ENCODE data around the gene CAMK1.
"Not testable (repeated sequence)": the region's sequence is repeated elsewhere in the genome, so short reads cannot be mapped to it uniquely, and the experiment has no call there.

CAMK1 gene

DNA sequence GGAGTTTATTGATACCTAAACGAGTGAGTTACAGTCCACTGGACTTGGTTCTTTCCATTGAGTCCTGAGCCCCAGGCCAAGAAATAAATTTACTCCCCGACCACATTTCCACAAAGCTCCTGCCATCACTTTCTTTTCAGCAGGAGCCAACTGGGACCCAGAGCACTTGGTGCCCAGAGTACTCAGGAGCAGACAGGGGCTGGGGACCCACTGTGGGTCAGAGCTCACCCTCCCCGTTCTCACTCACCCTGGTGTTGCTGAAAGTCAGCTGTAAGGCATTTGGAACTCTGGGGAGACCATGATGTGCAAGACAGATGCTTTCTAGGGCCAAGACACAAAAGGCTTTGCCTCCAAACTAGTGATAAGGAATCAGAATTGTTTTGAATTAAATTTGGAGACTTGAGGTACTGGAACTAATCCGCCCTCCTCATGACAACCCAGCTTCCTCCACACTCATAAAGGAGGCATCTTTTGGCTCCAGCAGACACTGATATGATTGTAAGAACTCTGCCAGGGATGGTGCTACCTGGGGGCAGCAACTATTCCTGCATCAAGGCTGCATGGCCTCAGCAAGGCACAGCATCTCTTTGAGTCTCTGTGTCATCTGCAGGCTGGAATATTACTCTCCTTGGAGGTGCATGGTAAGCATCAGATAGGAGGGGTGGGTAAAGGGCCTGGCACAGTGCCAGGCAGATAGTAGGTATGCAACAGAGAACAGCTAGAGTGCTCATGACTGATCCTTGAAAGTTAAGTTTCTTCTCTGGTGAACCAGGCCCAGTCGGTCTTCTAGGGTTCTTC lies 7.3 kb upstream of the CAMK1 start:
- no peak for DNase-seq (ENCODE audit: low read depth)

DNA sequence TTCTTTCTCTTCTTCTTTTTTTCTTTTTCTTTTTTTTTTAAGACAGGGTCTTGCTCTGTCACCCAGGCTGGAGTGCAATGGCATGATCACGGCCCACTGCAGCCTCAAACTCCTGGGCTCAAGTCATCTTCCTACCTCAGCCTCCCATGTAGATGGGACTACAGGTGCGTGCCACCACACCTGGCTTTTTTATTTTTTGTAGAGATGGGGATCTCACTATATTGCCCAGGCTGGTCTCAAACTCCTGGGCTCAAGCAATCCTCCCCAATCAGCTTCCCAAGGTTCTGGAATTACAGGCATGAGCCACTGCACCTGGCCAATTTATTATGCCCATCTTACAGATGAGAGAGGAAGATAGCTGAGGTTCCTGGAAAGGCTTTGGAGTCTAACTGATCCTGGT lies 1.3 kb upstream of the CAMK1 start:
- DNase-seq (ENCODE audit: low read depth) = not testable (repeated sequence)

- peak; percentile 74 for DNase-seq (ENCODE audit: low read depth)
These were observed 597 bp upstream of the CAMK1 start for GRCh38 chr3:9770276-9770812.

- no peak for DNase-seq (ENCODE audit: low read depth)
These were observed 735 bp downstream of the CAMK1 start for GRCh38 chr3:9769012-9769411.

DNA sequence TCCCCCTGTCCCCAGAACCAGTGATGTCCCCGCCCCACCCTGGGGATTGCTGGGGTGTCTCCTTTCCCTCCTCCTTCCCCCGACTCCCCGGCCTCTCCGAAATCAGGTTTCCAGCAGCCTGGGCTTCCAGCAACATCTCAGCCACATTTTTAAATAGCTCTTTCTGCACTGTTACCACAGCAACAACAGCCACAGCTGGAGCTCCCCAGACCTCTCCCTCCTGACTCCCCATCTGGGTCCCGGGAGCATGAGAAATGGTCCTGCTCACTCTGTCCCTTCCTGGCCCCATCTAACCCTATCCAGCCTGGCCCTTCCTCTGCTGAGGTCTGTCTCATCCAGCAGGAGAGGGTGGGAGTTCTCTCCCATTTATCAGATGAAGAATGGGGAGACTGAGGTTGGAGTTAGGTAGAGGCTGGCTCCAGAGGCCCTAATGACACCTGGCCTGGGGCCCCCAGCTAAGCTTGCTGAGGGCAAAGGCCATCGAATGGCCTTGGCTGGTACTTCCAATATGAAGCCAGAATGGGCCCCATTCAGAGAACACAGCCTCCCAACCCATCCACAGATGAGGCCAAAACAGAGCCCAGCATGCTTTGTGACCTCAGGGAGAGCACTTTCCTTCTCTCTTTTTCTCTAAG lies 1.5 kb downstream of the CAMK1 start:
- DNase-seq (ENCODE audit: low read depth) = no peak

DNA sequence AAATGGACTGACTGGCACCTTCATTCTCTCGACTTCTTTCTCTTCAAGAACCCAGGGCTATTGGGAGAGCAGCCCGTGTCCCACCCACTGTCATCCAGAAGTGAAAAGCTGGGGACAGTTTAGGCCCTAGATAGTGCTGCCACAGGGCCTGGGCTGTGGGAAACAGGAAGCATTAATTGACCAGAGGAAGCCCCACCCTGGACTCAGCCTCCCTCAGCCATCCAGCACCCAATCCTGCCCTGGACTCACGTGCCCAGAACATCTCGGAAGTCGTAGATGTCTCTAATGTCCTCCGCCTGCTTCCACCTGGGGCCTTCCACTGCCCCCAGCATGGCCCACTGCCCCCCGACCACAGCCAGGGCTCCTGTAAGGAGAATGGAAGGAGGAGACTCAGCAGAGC lies 2.3 kb downstream of the CAMK1 start:
- DNase-seq (ENCODE audit: low read depth) = no peak

- DNase-seq (ENCODE audit: low read depth) = no peak
These were observed 3.9 kb downstream of the CAMK1 start for GRCh38 chr3:9765865-9766264.

DNA sequence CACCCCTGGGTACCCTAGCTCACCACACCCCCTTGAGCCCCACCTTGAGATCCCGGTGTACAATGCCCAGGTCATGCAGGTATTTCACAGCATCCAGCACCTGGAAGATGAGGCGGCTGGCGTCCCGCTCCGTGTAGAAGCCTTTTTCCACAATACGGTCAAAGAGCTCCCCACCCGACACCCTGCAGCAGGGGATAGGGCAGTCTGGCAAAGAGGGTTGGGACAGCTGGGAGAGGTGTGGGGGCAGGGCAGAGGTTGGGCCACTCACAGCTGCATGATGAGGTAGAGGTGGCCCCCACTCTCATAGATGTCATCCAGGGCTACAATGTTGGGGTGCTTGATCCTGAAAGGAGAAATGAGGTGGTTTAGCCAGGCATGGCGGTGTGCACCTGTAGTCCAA lies 6.9 kb downstream of the CAMK1 start:
- DNase-seq (ENCODE audit: low read depth) = no peak

DNA sequence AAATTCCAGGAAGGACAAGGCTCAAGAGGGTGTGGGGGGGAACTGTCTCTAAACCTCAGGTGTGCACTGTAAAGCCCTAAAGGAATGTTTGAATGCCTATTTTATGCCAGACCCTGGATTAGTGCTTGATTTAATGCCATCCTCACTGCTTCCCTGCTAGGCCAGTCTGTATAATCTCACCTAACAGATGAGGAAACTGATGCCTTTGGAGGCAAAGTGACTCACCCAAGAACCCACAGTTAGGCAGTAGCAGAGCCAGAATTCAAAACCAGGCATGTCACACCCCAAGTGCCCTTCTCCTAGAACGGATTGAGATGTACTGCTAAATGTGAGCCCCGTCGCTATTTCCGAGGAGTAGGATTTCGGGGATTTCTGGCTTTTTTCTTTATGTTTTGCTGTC lies 7.8 kb downstream of the CAMK1 start:
- no peak for DNase-seq (ENCODE audit: low read depth)

GRCh38 chr3:9760779-9761505 lies 8.8 kb downstream of the CAMK1 start:
- DNase-seq (ENCODE audit: low read depth) = no peak

GRCh38 chr3:9757427-9757826 lies 12.3 kb downstream of the CAMK1 start:
- DNase-seq (ENCODE audit: low read depth) = no peak

- DNase-seq (ENCODE audit: low read depth) = no peak
These were observed 15.1 kb downstream of the CAMK1 start for GRCh38 chr3:9754678-9755077.

GRCh38 chr3:9750556-9751411 lies 19.0 kb downstream of the CAMK1 start:
- DNase-seq (ENCODE audit: low read depth) = peak; percentile 35

- DNase-seq (ENCODE audit: low read depth) = peak; percentile 99
These were observed 19.8 kb downstream of the CAMK1 start, which contains the start of gene OGG1 for GRCh38 chr3:9749645-9750555. OGG1 (plus strand) TSS chr3:9749952; CDS start chr3:9750287, 335 bp downstream.

- DNase-seq (ENCODE audit: low read depth) = no peak
These were observed 20.5 kb downstream of the CAMK1 start for GRCh38 chr3:9749296-9749644.

- DNase-seq (ENCODE audit: low read depth) = no peak
These were observed 21.7 kb downstream of the CAMK1 start for GRCh38 chr3:9748031-9748430.

DNA sequence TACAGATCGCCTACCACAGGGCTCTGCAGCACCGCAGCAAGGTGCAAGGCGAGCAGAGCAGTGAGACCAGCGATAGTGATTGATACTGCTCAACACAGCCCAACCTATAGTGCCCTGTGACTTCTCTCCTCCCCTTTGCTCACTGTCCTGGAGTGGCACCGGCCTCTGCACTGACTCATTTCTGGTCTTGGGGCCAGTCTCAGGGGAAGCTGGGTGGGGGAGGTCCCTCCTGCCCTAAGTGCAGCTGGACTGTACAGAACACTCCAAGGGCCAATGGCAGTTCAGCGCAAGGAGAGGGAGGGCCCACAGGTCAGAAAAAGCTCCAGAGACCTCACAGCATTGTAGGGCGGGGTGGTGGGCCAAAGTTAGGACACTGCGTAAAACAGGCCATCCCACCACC lies 22.5 kb downstream of the CAMK1 start:
- DNase-seq (ENCODE audit: low read depth) = peak; percentile 48

GRCh38 chr3:9746330-9746729 lies 23.4 kb downstream of the CAMK1 start:
- DNase-seq (ENCODE audit: low read depth) = peak; percentile 61

- DNase-seq (ENCODE audit: low read depth) = no peak
These were observed 24.2 kb downstream of the CAMK1 start for GRCh38 chr3:9745521-9745920.

- DNase-seq (ENCODE audit: low read depth) = no peak
These were observed 25.6 kb downstream of the CAMK1 start for GRCh38 chr3:9744162-9744561.

GRCh38 chr3:9743548-9743947 lies 26.2 kb downstream of the CAMK1 start:
- no peak for DNase-seq (ENCODE audit: low read depth)

All from fibroblast of gingiva (primary cell).